Brain microvascular endothelial cell (primary cell): ENCODE results near the gene RAP1GAP.

ENCODE experiments used
- DNase-seq: peaks from one replicate; pipeline ENCODE4 v3.0.0-alpha.2; 2020
- H3K27ac ChIP-seq: fragments of 250-450 bp; sonication (Bioruptor Pico); 2 replicates; pipeline ENCODE4 v1.5.1; 2020; ENCODE audit warnings: mild to moderate bottlenecking, moderate library complexity
- H3K27me3 ChIP-seq: fragments of 250-450 bp; sonication (Bioruptor Pico); replicated peaks from 2 replicates; pipeline ENCODE4 v1.5.1; 2020; ENCODE audit warnings: mild to moderate bottlenecking
- H3K36me3 ChIP-seq: fragments of 250-450 bp; sonication (Bioruptor Pico); replicated peaks from 2 replicates; pipeline ENCODE4 v1.5.1; 2020; ENCODE audit warnings: mild to moderate bottlenecking
- H3K4me3 ChIP-seq: 2 replicates; pipeline ENCODE4 v1.5.1; 2011; ENCODE audit warnings: low read depth, mild to moderate bottlenecking, control low read depth, low read length, moderate library complexity
- CTCF ChIP-seq: IDR thresholded peaks from 2 replicates; pipeline ENCODE4 v1.5.1; 2011; ENCODE audit warnings: low read depth, mild to moderate bottlenecking, moderate library complexity, low read length, control low read depth, inconsistent platforms; ENCODE audit errors: missing control alignments
- in situ Hi-C: cut with HindIII; loops from 2 replicates; pipeline ENCODE4 v1.10.0; 2017; ENCODE audit warnings: low sequenced_read_pairs, low pct_ligation_motif_present

RAP1GAP gene

DNA sequence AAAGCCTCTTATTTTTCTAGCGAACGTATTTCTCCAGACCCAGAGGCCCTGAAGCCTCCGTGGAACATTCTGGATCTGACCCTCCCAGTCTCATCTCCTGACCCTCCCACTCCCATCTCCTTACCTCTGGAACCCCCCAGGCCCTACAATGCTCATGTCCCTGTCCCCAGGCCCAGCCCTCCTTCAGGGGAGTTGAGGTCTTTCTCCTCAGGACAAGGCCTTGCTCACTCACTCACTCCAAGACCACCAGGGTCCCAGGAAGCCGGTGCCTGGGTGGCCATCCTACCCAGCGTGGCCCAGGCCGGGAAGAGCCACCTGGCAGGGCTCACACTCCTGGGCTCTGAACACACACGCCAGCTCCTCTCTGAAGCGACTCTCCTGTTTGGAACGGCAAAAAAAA lies 91.2 kb downstream of the RAP1GAP start:
- in situ Hi-C loops = no loop called here
- no peak for TF ChIP-seq CTCF
- H3K27me3 ChIP-seq = no peaks in the 10 kb centered on the region

GRCh38 chr1:21577324-21577723 lies 91.8 kb downstream of the RAP1GAP start:
- no peaks in the 10 kb centered on the region for H3K36me3 ChIP-seq
- no peak for TF ChIP-seq CTCF
- in situ Hi-C loops = no loop called here
- no peak overlapping the region for H3K27ac ChIP-seq
- DNase-seq = no peak
- H3K4me3 ChIP-seq = no peak overlapping the region
- H3K27me3 ChIP-seq = no peaks in the 10 kb centered on the region

More for the DNA sequence above, 91.2 kb downstream of the RAP1GAP start:
- Histone ChIP-seq H3K36me3 (no peaks in the 10 kb centered on the region), H3K4me3 (no peak overlapping the region), H3K27ac (no peak overlapping the region)
- DNase-seq = no peak

GRCh38 chr1:21576798-21577187 lies 92.4 kb downstream of the RAP1GAP start:
- TF ChIP-seq CTCF = no peak
- Histone ChIP-seq H3K4me3 (no peak overlapping the region), H3K27me3 (no peaks in the 10 kb centered on the region), H3K27ac (no peak overlapping the region), H3K36me3 (no peaks in the 10 kb centered on the region)
- DNase-seq = no peak
- in situ Hi-C loops = no loop called here

DNA sequence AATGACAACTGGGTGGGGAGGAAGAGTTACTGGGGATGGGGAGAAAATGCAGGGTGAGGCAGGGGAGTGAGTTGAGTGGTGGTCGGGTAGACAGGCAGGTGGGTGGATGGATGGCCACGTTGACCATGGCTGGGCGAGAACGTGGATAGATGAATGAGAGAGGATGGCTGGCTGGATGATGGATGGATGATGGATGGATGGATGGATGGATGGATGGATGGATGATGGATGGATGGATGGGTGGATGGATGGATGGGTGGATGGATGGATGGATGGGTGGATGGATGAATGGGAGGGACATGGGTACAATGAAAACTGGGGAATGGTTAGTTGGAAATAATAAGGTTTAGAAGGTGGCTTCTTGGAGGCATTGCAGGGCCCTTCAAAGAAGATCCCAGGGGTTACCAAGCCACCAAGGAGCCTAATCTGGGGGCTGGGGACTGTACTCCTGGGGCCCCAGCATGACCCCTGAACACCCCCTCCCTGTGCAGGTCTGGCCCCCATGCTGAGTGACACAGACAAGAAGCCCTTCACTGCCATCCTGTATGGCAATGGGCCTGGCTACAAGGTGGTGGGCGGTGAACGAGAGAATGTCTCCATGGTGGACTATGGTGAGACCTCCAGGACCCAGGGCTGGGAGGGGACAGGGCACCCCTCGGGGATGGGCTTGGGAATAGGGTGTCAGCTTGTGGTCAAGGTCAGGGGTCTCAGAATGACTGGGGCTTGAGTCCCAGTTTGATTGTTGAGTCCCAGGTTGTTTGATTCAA lies 92.9 kb downstream of the RAP1GAP start:
- Histone ChIP-seq H3K27ac (no peak overlapping the region), H3K4me3 (no peak overlapping the region), H3K36me3 (no peaks in the 10 kb centered on the region), H3K27me3 (no peaks in the 10 kb centered on the region)
- in situ Hi-C loops = no loop called here
- TF ChIP-seq CTCF = no peak
- no peak for DNase-seq

DNA sequence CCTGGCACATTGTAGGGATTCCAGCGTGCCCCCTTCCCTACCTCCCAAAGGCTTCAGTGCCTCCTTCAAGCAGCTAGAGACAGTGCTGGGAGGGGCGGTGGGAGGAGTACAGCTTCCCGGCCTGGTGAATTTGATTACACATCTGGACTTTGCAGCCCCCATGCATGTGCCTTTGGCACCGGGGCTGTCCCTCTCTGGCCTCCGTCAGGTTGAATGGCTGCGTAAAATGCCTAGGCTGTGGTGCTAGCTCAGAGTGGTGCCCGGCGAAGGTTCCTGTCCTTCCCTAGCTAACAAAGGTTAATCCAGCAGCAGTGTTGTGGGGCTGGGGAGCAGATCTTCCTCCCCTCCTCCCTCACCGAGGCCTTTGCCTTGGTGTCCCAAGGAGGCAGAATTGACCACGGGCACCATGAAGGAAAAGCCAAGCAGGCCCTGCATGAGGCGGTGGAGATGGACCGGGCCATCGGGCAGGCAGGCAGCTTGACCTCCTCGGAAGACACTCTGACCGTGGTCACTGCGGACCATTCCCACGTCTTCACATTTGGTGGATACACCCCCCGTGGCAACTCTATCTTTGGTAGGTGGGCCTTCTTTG lies 93.7 kb downstream of the RAP1GAP start:
- in situ Hi-C loops = no loop called here
- TF ChIP-seq CTCF = no peak
- H3K4me3 ChIP-seq = no peak overlapping the region

More for the DNA sequence above, 93.7 kb downstream of the RAP1GAP start:
- Histone ChIP-seq H3K27ac (no peak overlapping the region), H3K27me3 (no peaks in the 10 kb centered on the region), H3K36me3 (no peaks in the 10 kb centered on the region)
- no peak for DNase-seq
